AG09309 (cell line): ENCODE data around the gene ROR2.

Experiments used
- DNase-seq: peaks from one replicate; pipeline ENCODE4 v3.0.0-alpha.2; 2010; ENCODE audit warnings: low read depth
- H3K4me3 ChIP-seq: 2 replicates; pipeline ENCODE4 v1.5.1; 2011; ENCODE audit warnings: mild to moderate bottlenecking, low read depth, low read length, moderate library complexity; ENCODE audit not compliant: control insufficient read depth
- TF ChIP-seq, protein P1 (sequence below): IDR thresholded peaks from 2 replicates; pipeline ENCODE4 v1.5.1; 2011; ENCODE audit warnings: mild to moderate bottlenecking, low read depth, low read length, inconsistent platforms; ENCODE audit not compliant: insufficient read depth, control insufficient read depth; ENCODE audit errors: missing control alignments

ROR2 gene

DNA sequence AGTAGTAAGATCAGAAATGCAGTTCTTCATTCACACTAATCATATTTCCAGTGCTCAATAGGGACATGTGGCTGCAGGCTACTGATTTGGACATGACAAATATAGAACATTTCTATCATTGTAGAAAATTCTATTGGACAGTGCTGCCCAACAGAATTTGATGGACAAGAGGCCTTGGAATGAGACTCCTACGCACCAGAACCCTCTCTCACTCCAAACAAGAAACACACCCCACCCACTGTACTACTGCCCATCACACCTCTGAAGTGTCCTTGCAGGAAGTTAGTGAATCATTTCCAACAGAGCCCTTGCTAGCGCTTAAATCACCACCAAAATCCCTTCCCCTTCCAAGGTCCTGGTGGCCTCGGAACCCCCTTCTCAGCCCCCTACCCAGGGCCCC, 66.5 kb downstream of the ROR2 start:
- H3K4me3 ChIP-seq: no peak overlapping the region
- TF ChIP-seq, protein P1, sequence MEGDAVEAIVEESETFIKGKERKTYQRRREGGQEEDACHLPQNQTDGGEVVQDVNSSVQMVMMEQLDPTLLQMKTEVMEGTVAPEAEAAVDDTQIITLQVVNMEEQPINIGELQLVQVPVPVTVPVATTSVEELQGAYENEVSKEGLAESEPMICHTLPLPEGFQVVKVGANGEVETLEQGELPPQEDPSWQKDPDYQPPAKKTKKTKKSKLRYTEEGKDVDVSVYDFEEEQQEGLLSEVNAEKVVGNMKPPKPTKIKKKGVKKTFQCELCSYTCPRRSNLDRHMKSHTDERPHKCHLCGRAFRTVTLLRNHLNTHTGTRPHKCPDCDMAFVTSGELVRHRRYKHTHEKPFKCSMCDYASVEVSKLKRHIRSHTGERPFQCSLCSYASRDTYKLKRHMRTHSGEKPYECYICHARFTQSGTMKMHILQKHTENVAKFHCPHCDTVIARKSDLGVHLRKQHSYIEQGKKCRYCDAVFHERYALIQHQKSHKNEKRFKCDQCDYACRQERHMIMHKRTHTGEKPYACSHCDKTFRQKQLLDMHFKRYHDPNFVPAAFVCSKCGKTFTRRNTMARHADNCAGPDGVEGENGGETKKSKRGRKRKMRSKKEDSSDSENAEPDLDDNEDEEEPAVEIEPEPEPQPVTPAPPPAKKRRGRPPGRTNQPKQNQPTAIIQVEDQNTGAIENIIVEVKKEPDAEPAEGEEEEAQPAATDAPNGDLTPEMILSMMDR: no peak
- no peak for DNase-seq

DNA sequence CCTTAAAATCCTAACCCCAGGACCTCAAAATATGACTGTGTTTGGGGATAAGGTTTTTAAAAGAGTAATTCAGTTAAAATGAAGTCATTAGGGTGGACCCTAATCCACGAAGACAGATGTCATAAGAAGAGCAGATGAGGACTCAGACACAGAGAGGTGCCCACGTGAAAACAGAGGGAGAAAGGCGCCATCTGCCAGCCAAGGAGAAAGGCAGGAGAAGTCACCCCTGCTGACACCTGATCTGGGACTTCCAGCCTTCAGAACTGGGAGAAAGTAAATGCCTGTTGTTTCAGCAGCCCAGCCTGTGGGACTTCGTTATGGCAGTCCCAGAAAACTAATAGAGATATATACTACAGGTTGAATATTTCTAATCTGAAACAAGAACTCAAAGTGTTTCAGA, 67.4 kb downstream of the ROR2 start:
- DNase-seq: no peak
- H3K4me3 ChIP-seq: no peak overlapping the region
- TF ChIP-seq, protein P1: no peak

DNA sequence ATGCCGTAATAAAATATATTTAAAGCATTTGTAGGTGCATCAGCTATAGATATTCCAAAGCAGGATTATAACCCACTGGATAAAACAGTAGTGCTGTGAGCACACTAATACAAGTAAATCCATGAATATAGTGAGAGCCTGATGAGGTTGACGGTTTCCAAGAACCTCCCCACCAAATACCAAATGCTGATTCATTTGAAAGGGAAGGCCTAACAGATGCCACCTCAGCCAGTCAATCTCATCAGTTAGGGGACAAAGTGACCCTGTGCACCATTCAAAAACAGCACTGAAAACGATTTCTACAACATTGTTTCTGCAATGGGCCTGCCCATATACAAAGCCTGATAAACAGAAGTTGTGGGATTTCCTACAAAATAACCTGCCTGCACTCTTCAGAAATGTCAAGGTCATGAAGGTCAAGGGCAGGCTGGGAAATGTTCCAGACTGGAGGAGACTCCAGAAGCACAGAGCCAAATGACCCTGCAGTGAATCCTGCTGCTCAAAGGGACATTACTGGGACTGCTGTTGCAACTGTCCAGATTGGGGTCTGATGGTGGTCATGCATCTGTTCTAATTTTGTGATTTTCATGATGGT, 69.6 kb downstream of the ROR2 start:
- TF ChIP-seq, protein P1: no peak
- no peak overlapping the region for H3K4me3 ChIP-seq
- no peak for DNase-seq

DNA sequence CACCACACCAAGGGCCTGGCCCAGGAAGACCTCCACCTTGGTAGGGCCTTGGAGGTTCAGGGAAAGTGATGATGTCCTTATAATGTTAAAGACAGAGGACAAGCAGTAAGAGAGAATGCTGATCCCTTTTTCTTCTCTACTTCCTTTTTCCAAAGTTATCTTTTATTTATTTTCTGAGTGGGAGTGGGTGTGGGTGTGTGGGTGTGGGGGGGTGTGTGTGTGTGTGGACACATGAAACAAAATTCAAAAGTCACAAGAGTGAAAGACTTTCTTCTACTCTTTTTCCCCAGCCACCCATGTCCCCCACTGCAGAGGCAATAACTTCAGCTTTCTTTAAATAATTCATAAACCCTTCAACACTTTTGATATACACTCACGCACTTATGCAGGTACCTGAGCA, 70.8 kb downstream of the ROR2 start:
- TF ChIP-seq, protein P1: no peak
- no peak for DNase-seq
- H3K4me3 ChIP-seq: no peak overlapping the region

DNA sequence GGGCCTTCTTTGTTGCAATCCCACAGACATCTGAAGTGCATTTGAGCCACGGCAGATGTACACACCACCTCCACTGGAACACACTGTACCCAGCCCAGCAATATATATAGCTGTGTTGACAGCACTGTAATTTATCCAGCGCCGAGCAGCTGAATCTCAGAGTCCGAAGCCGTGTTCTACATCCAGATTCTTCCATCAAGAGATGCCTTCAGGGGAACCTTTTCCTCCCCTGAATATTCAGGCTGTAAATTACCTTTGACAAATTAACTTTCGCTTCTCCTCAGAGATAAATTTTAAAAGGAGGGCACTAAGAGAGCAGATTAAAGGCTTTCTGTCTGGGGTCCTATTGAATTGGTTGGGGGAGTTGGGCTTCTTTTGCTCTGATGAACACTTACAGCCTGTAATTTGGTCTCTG, 76.4 kb downstream of the ROR2 start:
- DNase-seq: no peak
- H3K4me3 ChIP-seq: no peak overlapping the region
- TF ChIP-seq, protein P1: no peak

DNA sequence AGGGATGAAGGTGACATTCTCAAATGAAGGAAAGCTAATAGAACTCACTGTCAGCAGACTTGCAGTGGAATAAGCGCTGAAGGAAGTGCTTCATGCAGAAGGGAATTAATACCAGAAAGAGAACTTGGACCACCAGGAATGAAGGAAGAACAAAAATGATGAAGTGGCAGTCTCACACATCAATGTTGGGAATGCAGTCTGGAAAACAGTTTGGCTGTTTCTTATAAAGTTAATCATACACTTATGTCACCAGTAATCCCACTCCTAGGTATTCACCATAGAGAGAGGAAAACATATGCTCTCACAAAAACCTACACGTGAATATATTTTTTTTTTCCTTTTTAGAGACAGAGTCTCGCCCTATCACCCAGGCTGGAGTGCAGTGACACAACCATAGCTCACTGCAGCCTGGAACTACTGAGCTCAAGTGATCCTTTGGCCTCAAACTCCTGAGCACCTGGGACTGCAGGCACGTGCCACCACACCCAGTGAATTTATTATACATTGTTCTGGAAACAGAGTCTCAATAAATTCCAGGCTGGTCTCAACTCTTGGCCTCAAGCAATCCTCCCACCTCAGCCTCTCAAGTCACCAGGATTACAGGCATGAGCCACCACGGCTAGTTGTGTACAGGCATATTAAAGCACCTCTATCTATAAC, 81.2 kb downstream of the ROR2 start:
- no peak for DNase-seq
- TF ChIP-seq, protein P1: no peak
- no peak overlapping the region for H3K4me3 ChIP-seq
